Sigmoid colon (tissue), 7 donors: ENCODE data around the gene CYP24A1. TPM values are rescaled to one million over a fixed set of nuclear protein-coding genes. Genes with fewer than 3 reads are reported as not detected.
A peak's percentile ranks its signal among the peaks of the same experiment; 100 is the strongest.

Experiments used
- DNase-seq: peaks from one replicate; pipeline ENCODE4 v3.0.0-alpha.2; 2019
- H3K27ac ChIP-seq, 4 donors: fragments of 200-600 bp; sonication (generic); one replicate each; pipeline ENCODE4 v1.5.1; 2016 to 2019; ENCODE audit warnings: mild to moderate bottlenecking in 1 of 4
- H3K27me3 ChIP-seq, 3 donors: fragments of 200-600 bp; sonication (generic); one replicate each; pipeline ENCODE4 v1.5.1; 2019; ENCODE audit warnings: mild to moderate bottlenecking in 1 of 3
- H3K36me3 ChIP-seq, 4 donors: fragments of 200-600 bp; sonication (generic); one replicate each; pipeline ENCODE4 v1.5.1; 2016 to 2019
- H3K4me1 ChIP-seq, 4 donors: fragments of 200-600 bp; sonication (generic); one replicate each; pipeline ENCODE4 v1.5.1; 2017 to 2019
- H3K4me3 ChIP-seq, 4 donors: fragments of 200-600 bp; sonication (generic); one replicate each; pipeline ENCODE4 v1.5.1; 2017 to 2019; ENCODE audit warnings: mild to moderate bottlenecking in 2 of 4, moderate library complexity in 1 of 4
- H3K9me3 ChIP-seq, 4 donors: fragments of 200-600 bp in 3 of 4; sonication (generic) in 3 of 4; one replicate each; pipeline versions ENCODE4 v1.5.1 to v1.6.1; 2013 to 2019
- EP300 ChIP-seq, 4 donors: sonication (generic); formaldehyde crosslinking; IDR thresholded peaks; one replicate each; pipeline ENCODE4 v1.6.1; 2017; ENCODE audit warnings: antibody characterized with exemption in 4 of 4
- POLR2A ChIP-seq, 2 donors: fragments of 450-650 bp; IDR thresholded peaks; one replicate each; pipeline ENCODE4 v1.6.1; 2016; ENCODE audit warnings: antibody characterized with exemption in 2 of 2, mild to moderate bottlenecking in 2 of 2, moderate library complexity in 2 of 2
- POLR2AphosphoS5 ChIP-seq, 4 donors: sonication (generic); formaldehyde crosslinking; IDR thresholded peaks; one replicate each; pipeline ENCODE4 v1.6.1; 2017; ENCODE audit warnings: antibody characterized with exemption in 4 of 4
- WGBS, 2 donors: extraction: QIAGEN DNeasy Blood & Tissue Kit; methylation state at CpG; one replicate each; pipeline ENCODE4 v1.1.7; 2013; 5-methylcytosine and 5-hydroxymethylcytosine counted together
- intact Hi-C: fragments of 100-400 bp; cut with DNase I; formaldehyde crosslinking; loops from one replicate; pipeline ENCODE4 v1.15.1; 2023
- polyA plus RNA-seq, 3 donors: library from polyadenylated mRNA; stranded (reverse); fragments of 200-250 nt; gene quantifications; one replicate each; pipeline ENCODE4 v1.2.3, GENCODE V29; 2013
- total RNA-seq, 4 donors: library from RNA; depleted of rRNA; stranded (reverse); fragments of >200 nt; gene quantifications; one replicate each; pipeline ENCODE4 v1.1.0, GENCODE V29; 2016
- TF ChIP-seq, protein P1 (sequence below), 4 experiments: fragments of 450-650 bp in 3 of 4; fragments of 200-600 bp in 1 of 4; IDR thresholded peaks; one replicate each; pipeline ENCODE4 v1.5.1; 2016 to 2019; ENCODE audit warnings: antibody characterized with exemption in 4 of 4, mild to moderate bottlenecking in 3 of 4, moderate library complexity in 2 of 4
- donor health status: healthy with polysubstance abuse.
- donor health status: Bipolar disorder and iron deficiency.
- donor health status: healthy.

The CYP24A1 gene
- total and polyA plus RNA-seq, 7 donors: 0.26 to 1.8 TPM; not detected in 5

DNA sequence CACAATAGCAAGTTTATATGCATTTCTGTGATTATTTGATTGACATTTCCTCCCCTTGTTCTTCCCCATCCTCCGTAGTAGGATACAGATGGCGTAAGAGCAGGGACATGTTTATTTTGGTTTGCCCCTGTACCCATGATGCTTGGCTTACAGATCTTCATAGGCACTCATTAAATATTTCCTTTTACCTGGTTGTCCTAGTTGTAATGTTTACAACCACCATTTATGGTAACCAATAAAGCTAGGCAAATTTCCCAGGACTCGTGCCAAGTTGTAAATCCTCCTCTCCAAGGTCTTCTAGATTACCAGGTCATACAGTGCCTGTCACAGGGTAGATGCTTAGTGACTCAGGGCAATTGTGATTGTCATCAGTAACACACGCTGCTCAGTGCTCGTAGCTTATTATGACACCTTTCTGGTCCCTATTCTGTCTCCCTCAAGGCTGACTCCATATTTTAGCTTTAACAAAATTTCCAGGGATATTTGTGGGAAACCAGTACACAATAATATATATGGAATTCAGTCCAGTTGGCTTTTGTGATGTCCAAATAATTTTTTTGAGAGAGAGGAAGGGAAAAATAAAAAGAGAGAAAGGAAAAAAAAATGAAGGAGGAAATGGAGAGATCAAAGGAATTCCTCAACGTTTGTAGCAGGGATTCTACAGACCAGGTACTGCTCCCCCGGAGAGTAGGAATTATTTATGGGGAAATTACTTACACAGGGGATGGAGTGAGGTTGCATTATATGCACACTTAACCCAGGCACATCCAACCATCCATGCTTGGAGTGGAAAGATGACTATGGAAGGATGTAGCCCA lies 24.6 kb downstream of the CYP24A1 start:
- no peak for TF ChIP-seq EP300 (IDR thresholded peaks at IDR 0.05)
- TF ChIP-seq POLR2A (IDR thresholded peaks at IDR 0.05): no peak
- H3K4me1 ChIP-seq: no peaks in the 10 kb centered on the region
- no peak for DNase-seq
- H3K9me3 ChIP-seq: no peaks in the 10 kb centered on the region
- intact Hi-C loops: no loop called here
- H3K27me3 ChIP-seq: no peaks in the 10 kb centered on the region
- 9 to 32% methylated on average over 7 of the region's 7 CpGs for WGBS, 2 donors
- no peaks in the 10 kb centered on the region for H3K36me3 ChIP-seq
- H3K4me3 ChIP-seq: no peak overlapping the region
- H3K27ac ChIP-seq: no peak overlapping the region

DNA sequence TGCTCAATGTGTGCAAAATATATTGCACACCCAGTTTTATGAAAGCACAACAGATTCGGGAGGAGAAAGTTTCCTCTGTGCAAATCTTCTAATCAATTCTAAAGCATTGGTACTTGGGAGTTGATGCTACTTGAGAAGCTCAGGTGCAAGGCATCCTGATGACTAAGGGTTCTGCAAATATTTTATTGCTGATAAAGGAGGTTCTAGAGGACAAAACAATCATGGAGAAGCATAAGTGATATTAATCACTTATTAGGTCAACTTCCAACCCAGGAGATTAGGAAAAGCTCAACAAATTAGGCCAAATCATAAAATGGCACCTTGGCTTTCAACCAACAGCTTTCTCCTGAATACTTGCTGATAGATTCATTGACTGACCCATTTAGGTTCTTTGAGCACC lies 27.1 kb downstream of the CYP24A1 start:
- TF ChIP-seq, protein P1, sequence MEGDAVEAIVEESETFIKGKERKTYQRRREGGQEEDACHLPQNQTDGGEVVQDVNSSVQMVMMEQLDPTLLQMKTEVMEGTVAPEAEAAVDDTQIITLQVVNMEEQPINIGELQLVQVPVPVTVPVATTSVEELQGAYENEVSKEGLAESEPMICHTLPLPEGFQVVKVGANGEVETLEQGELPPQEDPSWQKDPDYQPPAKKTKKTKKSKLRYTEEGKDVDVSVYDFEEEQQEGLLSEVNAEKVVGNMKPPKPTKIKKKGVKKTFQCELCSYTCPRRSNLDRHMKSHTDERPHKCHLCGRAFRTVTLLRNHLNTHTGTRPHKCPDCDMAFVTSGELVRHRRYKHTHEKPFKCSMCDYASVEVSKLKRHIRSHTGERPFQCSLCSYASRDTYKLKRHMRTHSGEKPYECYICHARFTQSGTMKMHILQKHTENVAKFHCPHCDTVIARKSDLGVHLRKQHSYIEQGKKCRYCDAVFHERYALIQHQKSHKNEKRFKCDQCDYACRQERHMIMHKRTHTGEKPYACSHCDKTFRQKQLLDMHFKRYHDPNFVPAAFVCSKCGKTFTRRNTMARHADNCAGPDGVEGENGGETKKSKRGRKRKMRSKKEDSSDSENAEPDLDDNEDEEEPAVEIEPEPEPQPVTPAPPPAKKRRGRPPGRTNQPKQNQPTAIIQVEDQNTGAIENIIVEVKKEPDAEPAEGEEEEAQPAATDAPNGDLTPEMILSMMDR (IDR thresholded peaks at IDR 0.05): no peak
- peak in 1 of 2 donors; percentile 7 for TF ChIP-seq POLR2A (IDR thresholded peaks at IDR 0.05)
- H3K36me3 ChIP-seq: no peaks in the 10 kb centered on the region
- no peak overlapping the region for H3K27ac ChIP-seq
- no peaks in the 10 kb centered on the region for H3K27me3 ChIP-seq
- 86 to 93% methylated on average over 1 of the region's 1 CpG for WGBS, 2 donors
- no peaks in the 10 kb centered on the region for H3K4me1 ChIP-seq
- intact Hi-C loops: no loop called here
- no peak overlapping the region for H3K4me3 ChIP-seq
- peaks cover 0 to 1% (median 0%) of the 10 kb centered on the region in 4 donors for H3K9me3 ChIP-seq
- no peak for DNase-seq

DNA sequence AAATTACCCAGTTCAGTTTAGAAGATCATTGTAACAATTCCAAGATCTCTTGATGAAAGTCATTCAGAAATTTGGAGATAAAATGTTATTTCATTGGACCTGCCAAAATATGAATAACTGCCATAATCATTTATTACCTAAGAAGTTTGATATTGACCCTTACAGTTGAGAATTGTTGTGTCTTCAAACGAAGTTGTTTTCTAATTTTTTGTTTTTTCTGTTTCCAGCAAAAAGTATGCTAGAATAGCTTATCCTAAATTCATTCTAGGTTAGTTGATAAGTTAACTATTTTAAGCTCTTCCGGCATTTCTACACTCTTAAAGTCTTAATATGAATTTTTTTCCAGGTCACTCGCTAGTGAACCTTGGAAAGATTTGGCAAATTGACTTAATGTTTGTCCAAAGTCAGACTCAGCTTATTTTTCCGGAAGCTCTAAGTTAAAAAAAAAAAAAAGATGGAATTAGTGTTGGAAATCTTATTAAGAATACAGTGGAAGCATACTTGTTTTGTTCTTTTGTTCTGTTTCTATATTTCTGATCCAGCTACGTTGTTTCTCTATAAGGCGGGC lies 28.9 kb downstream of the CYP24A1 start:
- Histone ChIP-seq H3K4me3 (no peak overlapping the region), H3K27me3 (no peaks in the 10 kb centered on the region), H3K27ac (no peak overlapping the region), H3K36me3 (no peaks in the 10 kb centered on the region), H3K9me3 (peaks cover 0 to 4% (median 0%) of the 10 kb centered on the region in 4 donors), H3K4me1 (no peaks in the 10 kb centered on the region)
- intact Hi-C loops: no loop called here
- 88 to 93% methylated on average over 6 of the region's 6 CpGs for WGBS, 2 donors
- no peak for DNase-seq
- TF ChIP-seq, protein P1 (IDR thresholded peaks at IDR 0.05): no peak
- TF ChIP-seq EP300 (IDR thresholded peaks at IDR 0.05) (no peak), POLR2AphosphoS5 (IDR thresholded peaks at IDR 0.05) (no peak), POLR2A (IDR thresholded peaks at IDR 0.05) (no peak)

DNA sequence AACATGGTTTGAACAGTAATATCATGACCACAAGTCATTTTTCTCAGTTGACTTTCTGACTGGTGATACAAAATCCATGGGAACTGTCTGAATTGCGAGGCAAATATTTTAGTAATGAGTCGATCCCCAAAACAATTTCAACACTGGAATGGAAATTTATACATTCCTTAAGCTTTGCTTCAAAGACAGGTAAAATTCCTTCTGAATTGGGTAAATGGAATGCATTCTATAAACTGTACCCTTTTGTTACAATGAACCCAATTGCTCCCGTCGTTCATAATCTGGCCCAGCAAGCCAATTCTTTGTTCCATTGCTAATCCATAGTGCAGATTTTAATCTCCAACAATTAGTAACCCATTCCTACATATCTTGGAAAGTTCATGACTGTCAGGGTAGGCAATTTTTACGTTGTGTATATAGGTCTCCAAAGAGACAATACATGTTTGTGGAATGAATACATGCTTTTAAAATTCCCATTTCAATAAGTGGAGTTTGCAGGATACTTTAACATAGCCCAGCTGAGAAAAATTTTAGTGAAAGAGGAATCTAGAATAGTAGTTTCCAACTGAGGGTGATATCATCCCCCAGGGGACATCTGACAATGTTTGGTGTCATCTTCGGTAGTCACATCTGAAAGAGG lies 32.7 kb downstream of the CYP24A1 start:
- peaks cover 0 to 6% (median 0%) of the 10 kb centered on the region in 4 donors for H3K9me3 ChIP-seq
- no peaks in the 10 kb centered on the region for H3K27me3 ChIP-seq
- no peaks in the 10 kb centered on the region for H3K36me3 ChIP-seq
- H3K27ac ChIP-seq: no peak overlapping the region
- no peaks in the 10 kb centered on the region for H3K4me1 ChIP-seq
- no peak for DNase-seq
- intact Hi-C loops: no loop called here
- no peak overlapping the region for H3K4me3 ChIP-seq
- TF ChIP-seq POLR2AphosphoS5 (IDR thresholded peaks at IDR 0.05): no peak
- no peak for TF ChIP-seq EP300 (IDR thresholded peaks at IDR 0.05)
- TF ChIP-seq, protein P1 (IDR thresholded peaks at IDR 0.05): no peak
- no peak for TF ChIP-seq POLR2A (IDR thresholded peaks at IDR 0.05)
- 88 to 89% methylated on average over 6 of the region's 6 CpGs for WGBS, 2 donors

DNA sequence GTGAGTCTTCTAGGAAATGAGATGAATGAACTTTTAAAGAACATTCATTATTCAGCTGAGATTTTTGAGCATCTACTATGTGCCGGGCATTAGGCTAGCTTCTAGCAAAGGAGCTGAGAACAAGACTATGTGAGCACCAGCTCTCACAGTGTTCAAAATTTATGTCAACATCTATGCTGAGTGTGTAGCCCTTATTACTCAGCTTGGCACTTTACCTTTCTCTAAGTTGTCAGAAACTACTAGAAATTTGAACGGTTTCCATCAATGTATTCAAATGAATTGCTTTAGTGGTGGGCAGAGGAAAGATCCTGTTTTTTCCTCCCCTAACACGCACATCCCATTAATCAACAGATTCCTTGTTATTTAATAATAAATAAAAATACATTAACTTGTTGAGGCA lies 33.3 kb downstream of the CYP24A1 start:
- Histone ChIP-seq H3K9me3 (peaks cover 0 to 6% (median 0%) of the 10 kb centered on the region in 4 donors), H3K36me3 (no peaks in the 10 kb centered on the region), H3K4me3 (no peak overlapping the region), H3K27me3 (no peaks in the 10 kb centered on the region), H3K4me1 (no peaks in the 10 kb centered on the region), H3K27ac (no peak overlapping the region)
- intact Hi-C loops: no loop called here
- TF ChIP-seq POLR2A (IDR thresholded peaks at IDR 0.05) (no peak), POLR2AphosphoS5 (IDR thresholded peaks at IDR 0.05) (no peak)
- TF ChIP-seq, protein P1 (IDR thresholded peaks at IDR 0.05): no peak
- 93 to 96% methylated on average over 3 of the region's 3 CpGs for WGBS, 2 donors
- no peak for DNase-seq
